CD1c-positive myeloid dendritic cell (primary cell): ENCODE data around the gene IFNA16.
A peak's percentile ranks its signal among the peaks of the same experiment; 100 is the strongest.
"Not testable (repeated sequence)": the region's sequence is repeated elsewhere in the genome, so short reads cannot be mapped to it uniquely, and the experiment has no call there.

Experiments used
- DNase-seq: peaks from one replicate; pipeline ENCODE4 v3.0.0-alpha.2; 2016; ENCODE audit errors: extremely low spot score

IFNA16 gene

DNA sequence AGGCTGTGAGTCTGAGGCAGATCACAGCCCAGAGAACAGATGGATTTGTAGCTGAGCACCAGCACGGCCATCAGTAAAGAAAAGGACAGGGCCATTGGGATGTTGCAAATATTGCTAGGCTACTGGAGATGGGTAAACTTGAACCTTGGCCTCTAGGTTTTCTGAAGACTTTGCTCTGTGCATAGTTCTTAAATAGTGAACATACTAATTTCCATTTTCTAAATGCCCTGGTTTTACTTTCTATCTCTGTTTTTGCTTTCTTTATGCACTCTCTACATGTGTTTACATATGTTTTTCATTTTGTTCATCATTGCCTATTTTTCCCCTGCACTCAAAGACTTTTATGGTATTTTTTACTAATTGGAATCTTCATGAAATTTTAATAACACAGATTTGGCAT is at the start of gene IFNA16:
Gene IFNA16 (minus strand): TSS at position 101 of the 400 bp plus-strand sequence. CDS start 6 bp downstream, at position 95.
- not testable (repeated sequence) for DNase-seq

DNA sequence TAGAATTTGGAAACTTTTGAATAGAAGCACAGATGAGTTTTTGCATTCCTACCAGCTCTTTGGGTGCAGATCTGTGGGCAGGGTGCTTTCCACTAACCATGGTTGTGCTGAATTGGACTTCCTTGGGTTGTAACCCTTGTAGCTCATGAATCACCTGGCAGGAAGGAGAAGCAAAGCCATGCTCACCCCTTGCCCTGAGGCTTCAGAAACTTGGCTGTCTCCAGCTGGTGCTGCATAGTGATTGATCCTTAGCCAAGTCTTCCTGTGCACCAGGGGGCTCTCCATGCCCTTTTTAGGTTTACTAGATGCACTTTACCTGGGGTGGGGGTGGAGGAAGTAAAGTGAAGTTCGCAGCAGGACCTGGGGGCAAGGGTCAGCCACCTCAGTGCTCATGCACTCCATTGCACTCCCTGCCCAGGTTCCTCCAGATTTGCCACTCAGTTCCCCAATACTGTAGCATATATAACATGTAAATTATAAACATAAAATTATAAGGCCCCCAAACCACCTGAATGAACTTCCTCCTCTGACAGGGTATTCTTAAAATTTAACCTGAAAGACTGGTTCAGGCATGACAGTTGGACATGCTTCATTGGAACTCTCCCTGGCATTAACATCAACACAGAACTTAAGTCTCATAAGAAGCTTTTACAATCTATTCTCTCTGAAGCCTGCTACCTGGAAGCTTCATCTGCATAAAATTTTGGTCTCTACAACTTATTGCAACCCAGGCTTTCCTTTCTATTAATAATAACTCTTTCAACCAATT is 48.5 kb upstream of the IFNA16 start:
- DNase-seq: no peak

DNA sequence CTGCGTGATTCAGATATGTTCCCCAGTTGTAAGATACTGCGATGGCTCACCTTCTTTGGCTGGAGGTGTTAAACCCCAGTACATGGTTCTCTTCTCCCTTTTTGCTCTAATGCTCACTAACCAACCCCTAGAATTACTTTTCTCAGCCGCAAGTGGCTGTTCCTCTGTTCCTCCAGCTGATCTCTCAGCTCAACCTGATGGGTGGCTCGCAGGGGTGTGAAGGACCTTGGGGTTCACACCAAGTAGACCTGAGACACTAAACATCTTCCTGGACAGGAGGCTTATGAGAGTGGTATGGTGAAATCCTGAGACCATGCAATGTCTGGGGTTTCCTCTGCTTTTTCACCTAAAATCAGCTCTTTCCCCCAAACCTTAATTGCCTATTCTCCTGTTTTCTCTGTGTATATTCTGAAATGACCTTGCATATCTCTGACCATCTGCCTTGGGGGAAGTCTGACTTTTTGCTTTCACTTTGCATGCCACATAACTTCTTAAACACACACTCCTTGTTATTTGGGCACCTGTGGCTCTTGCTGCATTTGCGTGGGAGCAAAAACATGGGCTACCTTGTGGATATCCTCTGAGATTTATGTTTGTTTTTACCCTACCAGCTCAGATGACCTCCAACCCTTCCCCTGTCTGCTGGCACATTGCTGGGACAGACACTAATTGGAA is 38.6 kb upstream of the IFNA16 start:
- DNase-seq: no peak

DNA sequence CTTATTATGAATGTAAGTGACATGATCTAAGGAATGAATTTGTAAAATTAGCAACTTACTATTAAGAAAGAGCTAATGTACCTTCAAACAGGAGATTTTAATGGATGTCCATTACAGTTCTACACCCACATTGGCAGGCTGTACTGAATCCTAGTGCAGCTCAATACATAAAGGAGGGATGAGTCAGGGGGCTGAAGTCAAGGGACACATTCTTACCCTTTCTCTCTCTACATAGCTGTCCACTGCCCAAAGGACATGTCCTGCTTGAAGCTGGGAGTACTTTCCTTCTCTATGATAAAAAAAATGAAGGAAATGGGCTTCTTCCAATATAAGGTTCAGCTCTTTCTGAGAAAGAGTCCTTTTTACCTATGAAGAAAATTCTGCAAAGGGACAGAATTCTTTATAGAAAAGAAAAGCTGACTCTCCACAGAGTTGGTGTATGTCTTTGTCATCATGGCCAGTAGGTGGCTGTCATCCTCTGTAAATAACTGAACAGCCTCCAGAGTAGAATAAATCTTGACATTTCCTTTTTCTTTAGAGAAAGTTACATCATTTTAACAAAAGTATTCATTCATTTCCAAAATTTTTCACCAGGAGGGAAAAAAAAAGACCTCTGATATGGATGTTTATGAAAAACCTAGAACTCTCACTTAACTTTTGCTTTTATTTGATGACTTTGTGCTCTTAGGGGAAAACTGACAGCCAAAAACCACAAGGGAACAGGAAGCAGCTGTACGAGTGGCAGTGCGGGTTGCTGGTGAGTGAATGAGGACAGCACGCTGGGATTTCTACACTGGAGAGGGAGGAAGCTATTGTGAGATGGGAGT is 35.8 kb upstream of the IFNA16 start:
- peak; percentile 64 for DNase-seq

DNA sequence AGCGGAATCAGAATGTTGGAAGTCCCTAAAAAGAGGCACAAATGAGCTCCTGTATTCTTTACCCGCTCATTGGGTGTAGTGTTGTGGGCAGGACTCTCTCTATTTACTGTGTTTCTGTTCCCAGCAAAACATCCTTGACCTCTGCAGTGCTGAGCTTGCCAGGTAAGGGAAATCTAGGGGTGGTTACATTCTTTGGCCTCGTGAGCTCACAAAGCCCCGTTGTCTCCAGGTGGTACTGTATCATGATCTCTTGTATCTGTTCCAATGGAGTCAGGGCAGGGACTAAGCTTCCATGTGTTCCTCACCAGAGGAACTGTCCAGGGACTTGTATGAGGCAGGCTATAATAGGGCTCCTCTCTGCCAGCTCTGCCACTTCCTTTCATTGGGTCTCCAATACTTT is 34.5 kb upstream of the IFNA16 start:
- DNase-seq: no peak

DNA sequence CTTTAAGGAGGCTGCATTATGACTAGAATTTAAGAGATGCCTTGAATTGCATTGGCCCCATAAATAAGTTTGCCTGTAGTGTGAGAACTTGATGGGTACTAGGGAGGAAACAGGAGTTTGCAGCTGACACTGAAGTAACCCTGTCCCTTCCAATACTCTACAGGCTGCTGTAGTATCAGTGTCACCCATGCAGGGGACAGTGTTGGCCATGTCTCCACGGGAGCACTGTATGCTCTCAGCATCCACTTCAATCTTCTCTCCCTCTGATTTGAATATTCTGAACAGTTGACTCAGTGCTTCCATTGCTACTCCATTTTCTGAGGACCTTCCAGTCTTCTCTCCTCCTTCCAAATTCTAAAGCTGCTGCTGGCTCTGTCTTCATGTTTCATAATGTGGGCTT is 34.1 kb upstream of the IFNA16 start:
- no peak for DNase-seq

DNA sequence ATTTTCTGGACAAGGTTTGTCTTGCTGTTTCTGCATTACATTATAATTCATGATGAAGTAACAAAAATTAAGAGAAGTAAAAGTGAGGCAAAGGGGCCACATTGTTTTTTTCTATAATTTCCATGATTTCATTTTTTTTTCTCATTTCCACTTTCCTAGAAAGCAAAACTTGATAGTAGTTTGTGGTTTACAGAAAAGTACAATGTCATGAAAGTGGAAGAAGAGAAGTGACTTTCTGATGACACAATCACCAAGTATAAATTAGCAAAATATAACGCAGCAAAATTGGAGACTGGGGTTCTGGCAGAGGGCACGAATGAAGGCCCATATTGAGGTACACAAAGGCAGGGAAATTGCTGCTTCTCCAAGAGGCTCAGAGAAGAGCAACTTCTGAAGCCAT is 27.7 kb upstream of the IFNA16 start:
- DNase-seq: peak; percentile 58

DNA sequence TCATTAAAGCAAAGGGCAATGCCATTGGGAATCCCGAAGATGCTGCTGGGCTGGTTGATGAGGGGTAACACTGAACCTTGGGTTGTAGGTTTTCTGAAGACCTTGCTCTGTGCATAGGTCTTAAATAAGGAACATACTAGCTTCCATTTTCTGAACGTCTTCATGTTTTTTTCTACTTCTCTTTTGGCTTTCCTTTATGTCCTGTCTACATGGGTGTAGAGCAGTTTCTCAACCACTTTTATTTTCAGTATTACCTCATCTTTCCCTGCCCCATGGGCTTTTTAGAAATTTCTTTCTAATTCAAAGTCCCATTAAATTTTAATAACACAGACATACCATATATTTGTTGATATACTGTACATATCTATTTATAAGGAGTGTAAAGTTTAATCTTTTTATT is 22.8 kb upstream of the IFNA16 start, which contains the start of gene IFNA14:
Gene IFNA14 (minus strand): TSS at position 95 of the 400 bp plus-strand sequence. CDS start 70 bp downstream, at position 25.
- peak; percentile 6 for DNase-seq

DNA sequence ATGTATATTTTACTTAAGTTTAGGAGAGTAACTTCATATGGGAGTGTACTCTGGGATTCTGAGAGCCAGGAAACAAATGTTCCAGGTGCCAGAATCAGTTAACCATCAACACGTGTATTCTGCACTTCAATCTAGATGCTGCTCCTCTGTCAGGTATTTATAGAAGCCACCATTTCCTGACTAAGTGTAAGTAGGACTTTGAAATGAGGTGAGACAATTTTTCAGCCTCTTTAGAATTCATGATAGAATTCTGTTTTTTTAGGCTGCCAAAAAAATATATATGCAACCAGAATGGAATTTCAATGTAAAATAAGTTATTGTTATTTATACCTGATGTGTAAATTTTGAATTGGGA is 19.2 kb upstream of the IFNA16 start:
- DNase-seq: not testable (repeated sequence)

DNA sequence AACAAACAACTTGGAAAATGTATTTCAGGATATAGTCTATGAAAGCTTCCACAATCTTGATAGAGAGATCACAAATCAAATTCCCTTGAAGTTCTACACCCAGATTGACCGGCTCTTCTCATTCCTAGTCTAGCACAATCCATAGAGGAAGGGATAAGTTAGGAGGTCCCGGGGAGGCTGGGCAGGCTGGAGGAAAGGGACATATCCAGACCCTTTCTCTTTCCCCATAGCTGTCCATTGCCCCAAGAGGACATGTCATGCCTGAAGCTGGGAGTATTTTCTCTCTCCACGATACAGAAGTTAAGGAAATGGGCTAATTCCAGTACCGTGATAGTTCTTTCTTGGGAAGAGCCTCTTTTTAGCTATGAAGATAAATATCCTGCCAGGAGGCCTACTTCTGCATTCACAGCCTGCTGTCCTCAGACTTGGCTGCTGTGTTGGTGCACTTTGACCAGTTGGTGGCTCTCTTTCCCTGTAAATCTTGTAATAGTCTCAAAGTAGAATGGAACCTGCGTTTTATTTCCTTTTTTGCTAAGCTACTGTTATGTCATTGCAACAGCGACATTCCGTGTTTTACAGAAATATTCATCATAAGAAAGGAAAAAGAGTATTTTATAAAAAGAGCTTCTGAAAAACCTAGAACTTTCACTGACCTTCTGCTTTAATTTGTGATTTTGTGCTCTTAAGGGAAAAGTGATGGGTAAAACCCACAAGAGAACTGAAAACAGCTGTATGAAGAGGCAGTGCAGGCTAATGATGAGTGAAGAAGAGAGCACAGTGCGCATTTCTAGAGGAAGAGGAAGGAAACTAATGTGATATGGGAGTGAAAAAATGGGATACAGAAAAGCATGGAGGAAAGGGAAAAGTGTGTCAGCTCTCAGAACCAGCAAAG is 18.6 kb upstream of the IFNA16 start:
- DNase-seq: peak; percentile 72

DNA sequence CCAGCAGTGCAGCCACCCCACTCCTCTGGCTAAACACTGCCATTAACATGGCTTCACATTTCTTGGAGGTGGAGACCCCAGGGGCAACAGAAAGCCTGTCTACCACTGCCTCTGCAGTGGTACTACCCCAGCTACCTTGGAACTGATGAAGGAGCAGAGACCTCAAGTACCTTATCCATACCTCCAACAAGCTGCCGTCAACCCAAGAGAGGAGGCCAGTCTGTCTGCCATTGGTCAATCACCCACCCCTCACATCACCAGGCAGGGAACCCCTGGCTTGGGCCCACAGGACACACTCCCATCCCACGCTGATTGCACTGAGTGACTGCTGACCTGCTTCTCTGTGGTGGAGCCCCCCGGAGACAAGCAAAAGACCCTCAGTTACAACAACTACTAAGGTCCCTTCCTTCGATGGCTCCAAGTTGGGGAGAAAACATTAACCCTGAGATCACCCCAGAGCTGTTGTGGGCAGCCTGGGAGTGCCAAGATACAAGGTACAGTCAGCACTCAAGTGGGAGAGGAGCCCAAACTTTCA is 17.1 kb upstream of the IFNA16 start:
- no peak for DNase-seq

DNA sequence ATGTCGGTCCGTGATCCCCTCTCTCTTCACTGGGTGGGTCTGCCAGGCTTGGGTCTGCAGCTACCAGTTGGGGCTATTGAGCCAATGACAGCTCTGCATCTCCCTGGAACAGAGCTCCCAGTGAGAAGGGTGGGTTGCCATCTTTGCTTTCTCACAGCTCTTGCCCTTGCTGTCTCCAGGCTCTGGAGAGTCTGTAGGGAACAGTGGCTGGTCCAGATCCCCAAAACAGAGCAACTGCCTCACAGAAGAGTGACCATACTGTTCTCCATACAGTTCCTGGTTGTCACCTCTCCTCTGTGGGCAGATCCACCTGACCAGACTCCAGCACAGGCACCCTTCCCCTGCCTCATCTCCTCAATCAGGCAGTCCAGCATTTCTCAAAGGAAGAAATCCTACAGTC is 16.1 kb upstream of the IFNA16 start:
- DNase-seq: no peak

DNA sequence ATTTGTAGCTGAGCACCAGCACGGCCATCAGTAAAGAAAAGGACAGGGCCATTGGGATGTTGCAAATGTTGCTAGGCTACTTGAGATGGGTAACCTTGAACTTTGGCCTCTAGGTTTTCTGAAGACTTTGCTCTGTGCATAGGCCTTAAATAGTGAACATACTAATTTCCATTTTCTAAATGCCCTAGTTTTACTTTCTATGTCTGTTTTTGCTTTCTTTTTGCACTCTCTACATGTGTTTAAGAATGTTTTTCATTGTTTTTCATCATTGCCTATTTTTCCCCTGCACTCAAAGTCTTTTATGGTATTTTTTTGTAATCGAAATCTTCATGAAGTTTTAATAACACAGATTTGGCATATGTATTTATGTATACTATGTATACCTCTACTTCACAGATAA is 11.0 kb upstream of the IFNA16 start, which contains the start of gene IFNA17:
Gene IFNA17 (minus strand): TSS at position 101 of the 400 bp plus-strand sequence. CDS start 49 bp downstream, at position 52.
- no peak for DNase-seq

DNA sequence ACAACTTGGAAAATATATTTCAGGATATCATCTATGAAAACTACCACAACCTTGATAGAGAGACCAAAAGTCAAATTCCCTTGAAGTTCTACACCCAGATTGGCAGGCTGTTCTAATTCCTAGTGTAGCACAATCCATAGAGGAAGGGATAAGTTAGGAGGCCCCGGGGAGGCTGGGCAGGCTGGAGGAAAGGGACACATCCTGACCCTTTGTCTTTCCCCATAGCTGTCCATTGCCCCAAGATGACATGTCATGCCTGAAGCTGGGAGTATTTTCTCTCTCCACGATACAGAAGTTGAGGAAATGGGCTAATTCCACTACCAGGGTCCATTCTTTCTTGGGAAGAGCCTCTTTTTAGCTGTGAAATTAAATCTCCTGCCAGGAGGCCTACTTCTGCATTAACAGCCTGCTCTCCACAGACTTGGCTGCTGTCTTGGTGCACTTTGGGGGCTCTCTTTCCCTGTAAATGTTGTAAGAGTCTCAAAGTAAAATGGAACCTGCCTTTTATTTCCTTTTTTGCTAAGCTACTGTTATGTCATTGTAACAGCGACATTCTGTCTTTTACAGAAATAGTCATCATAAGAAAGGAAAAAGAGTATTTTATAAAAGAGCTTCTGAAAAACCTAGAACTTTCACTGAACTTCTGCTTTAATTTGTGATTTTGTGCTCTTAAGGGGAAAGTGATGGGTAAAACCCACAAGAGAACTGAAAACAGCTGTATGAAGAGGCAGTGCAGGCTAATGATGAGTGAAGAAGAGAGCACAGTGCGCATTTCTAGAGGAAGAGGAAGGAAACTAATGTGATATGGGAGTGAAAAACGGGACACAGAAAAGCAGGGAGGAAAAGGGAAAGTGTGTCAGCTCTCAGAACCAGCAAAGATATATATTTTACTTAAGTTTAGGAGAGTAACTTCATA is 3.4 kb downstream of the IFNA16 start:
- DNase-seq: peak; percentile 56

DNA sequence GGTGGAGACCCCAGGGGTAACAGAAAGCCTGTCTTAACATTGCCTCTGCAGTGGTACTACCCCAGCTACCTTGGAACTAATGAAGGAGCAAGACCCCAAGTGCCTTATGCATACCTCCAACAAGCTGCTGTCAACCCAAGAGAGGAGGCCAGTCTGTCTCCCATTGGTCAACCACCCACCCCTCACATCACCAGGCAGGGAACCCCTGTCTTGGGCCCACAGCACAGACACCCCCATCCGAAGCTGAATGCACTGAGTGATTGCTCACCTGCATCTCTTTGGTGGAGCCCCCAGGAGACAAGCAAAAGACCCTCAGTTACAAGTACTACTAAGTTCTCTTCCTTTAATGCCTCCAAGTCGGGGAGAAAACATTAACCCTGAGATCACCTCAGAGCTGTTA is 5.0 kb downstream of the IFNA16 start:
- not testable (repeated sequence) for DNase-seq

DNA sequence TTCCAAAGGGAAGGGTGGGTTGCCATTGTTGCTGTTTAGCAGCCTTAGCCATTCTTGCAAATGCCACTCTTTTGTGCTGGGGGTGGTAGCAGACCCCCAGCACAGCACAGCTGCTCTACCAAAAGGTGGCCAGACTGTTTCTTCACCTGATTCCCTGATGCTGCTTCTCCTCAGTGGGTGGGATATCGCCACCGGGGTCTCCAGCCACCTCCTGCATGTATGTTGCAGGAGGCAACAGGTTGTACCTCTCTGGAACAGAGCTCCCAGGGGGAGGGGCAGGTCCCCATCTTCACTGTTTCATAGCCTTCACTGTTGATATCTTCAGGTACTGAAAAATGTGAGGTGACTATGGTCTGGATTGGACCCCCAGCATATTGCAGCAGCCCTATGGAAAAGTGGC is 6.3 kb downstream of the IFNA16 start:
- DNase-seq: not testable (repeated sequence)

DNA sequence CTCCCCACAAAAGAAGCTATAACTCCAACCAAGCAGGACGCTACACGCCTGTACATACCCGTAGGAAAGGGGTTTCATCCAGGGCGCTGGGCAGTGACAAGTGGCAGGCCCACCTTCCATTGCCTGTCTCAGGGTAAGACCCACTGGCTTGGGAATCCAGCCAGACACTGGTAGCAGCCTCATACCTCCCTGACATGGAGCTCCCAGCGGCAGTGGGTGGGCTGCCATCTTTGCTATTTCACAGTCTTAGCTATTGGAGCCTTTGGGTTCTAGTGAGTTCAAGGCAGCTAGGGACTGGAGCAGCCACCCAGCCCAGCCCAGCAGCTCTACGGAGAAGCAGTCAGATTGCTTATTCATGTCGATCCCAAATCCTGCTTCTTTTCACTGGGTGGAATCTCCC is 6.8 kb downstream of the IFNA16 start:
- no peak for DNase-seq

DNA sequence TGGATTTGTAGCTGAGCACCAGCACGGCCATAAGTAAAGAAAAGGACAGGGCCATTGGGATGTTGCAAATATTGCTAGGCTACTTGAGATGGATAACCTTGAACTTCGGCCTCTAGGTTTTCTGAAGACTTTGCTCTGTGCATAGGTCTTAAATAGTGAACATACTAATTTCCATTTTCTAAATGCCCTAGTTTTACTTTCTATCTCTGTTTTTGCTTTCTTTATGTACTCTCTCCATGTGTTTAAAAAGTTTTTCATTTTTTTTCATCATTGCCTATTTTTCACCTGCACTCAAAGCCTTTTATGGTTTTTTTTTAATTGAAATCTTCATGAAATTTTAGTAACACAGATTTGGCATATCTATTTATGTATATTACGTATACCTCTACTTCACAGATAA is 10.1 kb downstream of the IFNA16 start, which contains the start of gene IFNA10:
Gene IFNA10 (minus strand): TSS at position 101 of the 400 bp plus-strand sequence. CDS start 46 bp downstream, at position 55.
- DNase-seq: not testable (repeated sequence)

DNA sequence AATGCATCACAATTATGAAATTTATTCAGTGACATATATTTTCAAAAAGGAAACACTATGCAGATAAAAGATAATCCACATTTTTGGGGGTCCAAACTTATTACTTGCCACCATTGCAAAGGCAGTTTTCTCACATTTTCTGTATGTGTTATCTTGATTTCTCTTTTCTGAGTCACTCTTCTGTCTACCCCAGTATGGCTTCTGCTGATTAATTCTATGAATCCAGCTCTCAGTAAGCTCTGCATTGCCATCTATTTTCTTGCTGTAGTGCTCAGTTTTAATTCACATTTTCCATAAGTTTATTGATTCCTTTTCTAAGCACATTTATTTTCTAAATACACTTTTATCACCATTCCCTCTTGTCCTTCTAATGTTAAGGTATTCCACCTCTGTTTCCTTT is 11.9 kb downstream of the IFNA16 start:
- no peak for DNase-seq

DNA sequence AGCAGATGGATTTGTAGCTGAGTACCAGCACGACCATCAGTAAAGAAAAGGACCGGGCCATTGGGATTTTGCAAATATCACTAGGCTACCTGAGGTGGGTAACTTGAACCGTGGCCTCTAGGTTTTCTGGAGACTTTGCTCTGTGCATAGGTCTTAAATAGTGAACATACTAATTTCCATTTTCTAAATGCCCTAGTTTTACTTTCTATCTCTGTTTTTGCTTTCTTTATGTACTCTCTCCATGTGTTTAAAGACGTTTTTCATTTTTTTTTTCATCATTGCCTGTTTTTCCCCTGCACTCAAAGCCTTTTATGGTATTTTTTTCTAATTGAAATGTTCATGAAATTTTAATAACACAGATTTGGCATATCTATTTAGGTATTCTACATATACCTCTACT is 15.0 kb downstream of the IFNA16 start, which contains the start of gene IFNA7:
Gene IFNA7 (minus strand): TSS at position 101 of the 400 bp plus-strand sequence. CDS start 40 bp downstream, at position 61.
- not testable (repeated sequence) for DNase-seq
